OCI-LY1 (cell line): ENCODE data around the gene UST.

Source experiments
- CTCF ChIP-seq: fragments of 200-600 bp; sonication (generic), shearing (Covaris generic); IDR thresholded peaks from 2 replicates; pipeline ENCODE4 v1.5.1; 2017; ENCODE audit warnings: mild to moderate bottlenecking, antibody characterized with exemption, low read length, moderate library complexity, mixed read lengths
- EZH2 ChIP-seq: fragments of 200-600 bp; sonication (generic), shearing (Covaris generic); IDR thresholded peaks from 2 replicates; pipeline ENCODE4 v1.8.0; 2017; ENCODE audit warnings: borderline replicate concordance, mixed run types, mild to moderate bottlenecking, antibody characterized with exemption, low read length, moderate library complexity, mixed read lengths

GRCh38 chr6:148776321-148777308 is 29.8 kb downstream of the UST start:
- no peak for TF ChIP-seq CTCF
- TF ChIP-seq EZH2: no peak
